Measurements from ENCODE around the gene VAMP2.

Gene VAMP2

GRCh38 chr17:8149419-8150193 lies 13.1 kb downstream of the VAMP2 start:
- TF ChIP-seq CREB1 (IDR thresholded peaks at IDR 0.05; ENCODE audit: low read depth) (no peak), TEAD4 (IDR thresholded peaks at IDR 0.05) (no peak), MAX (IDR thresholded peaks at IDR 0.05) (no peak), USF1 (IDR thresholded peaks at IDR 0.05) (no peak), EGR1 (IDR thresholded peaks at IDR 0.05) (no peak), TAF1 (IDR thresholded peaks at IDR 0.05; ENCODE audit: low read depth) (no peak), YY1 (IDR thresholded peaks at IDR 0.05; ENCODE audit: low read depth) (no peak), EP300 (IDR thresholded peaks at IDR 0.05; ENCODE audit: borderline replicate concordance) (no peak), FOXM1 (IDR thresholded peaks at IDR 0.05; ENCODE audit: borderline replicate concordance, low read depth) (no peak), NFIC (IDR thresholded peaks at IDR 0.05) (no peak), ZBTB7A (IDR thresholded peaks at IDR 0.05; ENCODE audit: low read depth) (no peak), RAD21 (IDR thresholded peaks at IDR 0.05; ENCODE audit: low read depth) (no peak)
- TF ChIP-seq, protein P1, sequence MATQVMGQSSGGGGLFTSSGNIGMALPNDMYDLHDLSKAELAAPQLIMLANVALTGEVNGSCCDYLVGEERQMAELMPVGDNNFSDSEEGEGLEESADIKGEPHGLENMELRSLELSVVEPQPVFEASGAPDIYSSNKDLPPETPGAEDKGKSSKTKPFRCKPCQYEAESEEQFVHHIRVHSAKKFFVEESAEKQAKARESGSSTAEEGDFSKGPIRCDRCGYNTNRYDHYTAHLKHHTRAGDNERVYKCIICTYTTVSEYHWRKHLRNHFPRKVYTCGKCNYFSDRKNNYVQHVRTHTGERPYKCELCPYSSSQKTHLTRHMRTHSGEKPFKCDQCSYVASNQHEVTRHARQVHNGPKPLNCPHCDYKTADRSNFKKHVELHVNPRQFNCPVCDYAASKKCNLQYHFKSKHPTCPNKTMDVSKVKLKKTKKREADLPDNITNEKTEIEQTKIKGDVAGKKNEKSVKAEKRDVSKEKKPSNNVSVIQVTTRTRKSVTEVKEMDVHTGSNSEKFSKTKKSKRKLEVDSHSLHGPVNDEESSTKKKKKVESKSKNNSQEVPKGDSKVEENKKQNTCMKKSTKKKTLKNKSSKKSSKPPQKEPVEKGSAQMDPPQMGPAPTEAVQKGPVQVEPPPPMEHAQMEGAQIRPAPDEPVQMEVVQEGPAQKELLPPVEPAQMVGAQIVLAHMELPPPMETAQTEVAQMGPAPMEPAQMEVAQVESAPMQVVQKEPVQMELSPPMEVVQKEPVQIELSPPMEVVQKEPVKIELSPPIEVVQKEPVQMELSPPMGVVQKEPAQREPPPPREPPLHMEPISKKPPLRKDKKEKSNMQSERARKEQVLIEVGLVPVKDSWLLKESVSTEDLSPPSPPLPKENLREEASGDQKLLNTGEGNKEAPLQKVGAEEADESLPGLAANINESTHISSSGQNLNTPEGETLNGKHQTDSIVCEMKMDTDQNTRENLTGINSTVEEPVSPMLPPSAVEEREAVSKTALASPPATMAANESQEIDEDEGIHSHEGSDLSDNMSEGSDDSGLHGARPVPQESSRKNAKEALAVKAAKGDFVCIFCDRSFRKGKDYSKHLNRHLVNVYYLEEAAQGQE (IDR thresholded peaks at IDR 0.05; ENCODE audit: low read depth): no peak

- no peak for TF ChIP-seq USF1 (IDR thresholded peaks at IDR 0.05)
- no peak for TF ChIP-seq EP300 (IDR thresholded peaks at IDR 0.05; ENCODE audit: borderline replicate concordance)
- no peak for TF ChIP-seq TEAD4 (IDR thresholded peaks at IDR 0.05)
- TF ChIP-seq TAF1 (IDR thresholded peaks at IDR 0.05; ENCODE audit: low read depth): no peak
- TF ChIP-seq EGR1 (IDR thresholded peaks at IDR 0.05): no peak
- TF ChIP-seq RAD21 (IDR thresholded peaks at IDR 0.05; ENCODE audit: low read depth): no peak
- no peak for TF ChIP-seq ZBTB7A (IDR thresholded peaks at IDR 0.05; ENCODE audit: low read depth)
- no peak for TF ChIP-seq MAX (IDR thresholded peaks at IDR 0.05)
- no peak for TF ChIP-seq CREB1 (IDR thresholded peaks at IDR 0.05; ENCODE audit: low read depth)
Observed at GRCh38 chr17:8148560-8148959, 14.2 kb downstream of the VAMP2 start.

DNA sequence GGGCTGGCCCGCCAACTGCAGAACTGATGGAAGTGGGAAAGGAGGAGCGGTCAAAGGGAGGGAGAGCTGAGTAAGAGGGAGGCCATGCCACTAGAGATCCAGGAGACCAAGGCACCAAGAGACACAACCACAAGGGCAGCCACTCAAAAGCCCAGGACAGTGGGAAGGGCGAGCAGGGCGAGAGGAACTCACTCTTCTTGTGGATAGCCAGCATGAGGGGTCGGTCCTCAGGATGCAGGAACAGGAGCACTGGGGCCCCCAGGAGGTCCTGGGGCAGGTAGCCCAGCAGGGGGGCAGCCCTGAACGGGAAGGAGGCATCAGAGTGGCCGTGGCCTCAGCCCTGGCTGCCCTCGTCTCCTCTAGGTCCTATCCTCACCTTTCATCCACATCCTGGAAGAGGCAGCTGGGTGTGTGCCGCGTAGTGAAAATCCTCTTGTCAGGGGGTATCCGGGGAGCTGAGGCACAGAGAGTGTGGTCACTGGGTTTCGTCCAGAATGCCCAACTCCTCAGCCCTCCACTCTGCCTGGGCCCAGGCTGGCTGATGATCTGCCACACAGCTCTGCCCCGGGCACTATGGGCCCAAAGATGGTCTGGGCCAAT lies 14.8 kb downstream of the VAMP2 start:
- TF ChIP-seq CREB1 (IDR thresholded peaks at IDR 0.05; ENCODE audit: low read depth): no peak

GRCh38 chr17:8147141-8147804 lies 15.5 kb downstream of the VAMP2 start:
- TF ChIP-seq TEAD4 (IDR thresholded peaks at IDR 0.05): no peak
- no peak for TF ChIP-seq MAX (IDR thresholded peaks at IDR 0.05)
- TF ChIP-seq, protein P1 (IDR thresholded peaks at IDR 0.05; ENCODE audit: low read depth): no peak
- TF ChIP-seq YY1 (IDR thresholded peaks at IDR 0.05; ENCODE audit: low read depth): no peak
- no peak for TF ChIP-seq NFIC (IDR thresholded peaks at IDR 0.05)
- no peak for TF ChIP-seq FOXM1 (IDR thresholded peaks at IDR 0.05; ENCODE audit: borderline replicate concordance, low read depth)
- TF ChIP-seq RAD21 (IDR thresholded peaks at IDR 0.05; ENCODE audit: low read depth): no peak
- no peak for TF ChIP-seq CEBPB (IDR thresholded peaks at IDR 0.05)
- TF ChIP-seq TCF12 (IDR thresholded peaks at IDR 0.05; ENCODE audit: low read depth): no peak
- TF ChIP-seq ZBTB7A (IDR thresholded peaks at IDR 0.05; ENCODE audit: low read depth): no peak
- no peak for TF ChIP-seq CREB1 (IDR thresholded peaks at IDR 0.05; ENCODE audit: low read depth)
- TF ChIP-seq EGR1 (IDR thresholded peaks at IDR 0.05): no peak
- no peak for TF ChIP-seq USF1 (IDR thresholded peaks at IDR 0.05)
- no peak for TF ChIP-seq TAF1 (IDR thresholded peaks at IDR 0.05; ENCODE audit: low read depth)
- TF ChIP-seq EP300 (IDR thresholded peaks at IDR 0.05; ENCODE audit: borderline replicate concordance): no peak
